ENCODE data around the gene PLAGL2. TPM values are rescaled to one million over a fixed set of nuclear protein-coding genes. Genes with fewer than 3 reads are reported as not detected.
"Not testable (repeated sequence)": the region's sequence is repeated elsewhere in the genome, so short reads cannot be mapped to it uniquely, and the experiment has no call there.

The PLAGL2 gene, protein sequence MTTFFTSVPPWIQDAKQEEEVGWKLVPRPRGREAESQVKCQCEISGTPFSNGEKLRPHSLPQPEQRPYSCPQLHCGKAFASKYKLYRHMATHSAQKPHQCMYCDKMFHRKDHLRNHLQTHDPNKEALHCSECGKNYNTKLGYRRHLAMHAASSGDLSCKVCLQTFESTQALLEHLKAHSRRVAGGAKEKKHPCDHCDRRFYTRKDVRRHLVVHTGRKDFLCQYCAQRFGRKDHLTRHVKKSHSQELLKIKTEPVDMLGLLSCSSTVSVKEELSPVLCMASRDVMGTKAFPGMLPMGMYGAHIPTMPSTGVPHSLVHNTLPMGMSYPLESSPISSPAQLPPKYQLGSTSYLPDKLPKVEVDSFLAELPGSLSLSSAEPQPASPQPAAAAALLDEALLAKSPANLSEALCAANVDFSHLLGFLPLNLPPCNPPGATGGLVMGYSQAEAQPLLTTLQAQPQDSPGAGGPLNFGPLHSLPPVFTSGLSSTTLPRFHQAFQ
- total RNA-seq (ENCODE audit: insufficient read depth, low replicate concordance) = 1.2 TPM

DNA sequence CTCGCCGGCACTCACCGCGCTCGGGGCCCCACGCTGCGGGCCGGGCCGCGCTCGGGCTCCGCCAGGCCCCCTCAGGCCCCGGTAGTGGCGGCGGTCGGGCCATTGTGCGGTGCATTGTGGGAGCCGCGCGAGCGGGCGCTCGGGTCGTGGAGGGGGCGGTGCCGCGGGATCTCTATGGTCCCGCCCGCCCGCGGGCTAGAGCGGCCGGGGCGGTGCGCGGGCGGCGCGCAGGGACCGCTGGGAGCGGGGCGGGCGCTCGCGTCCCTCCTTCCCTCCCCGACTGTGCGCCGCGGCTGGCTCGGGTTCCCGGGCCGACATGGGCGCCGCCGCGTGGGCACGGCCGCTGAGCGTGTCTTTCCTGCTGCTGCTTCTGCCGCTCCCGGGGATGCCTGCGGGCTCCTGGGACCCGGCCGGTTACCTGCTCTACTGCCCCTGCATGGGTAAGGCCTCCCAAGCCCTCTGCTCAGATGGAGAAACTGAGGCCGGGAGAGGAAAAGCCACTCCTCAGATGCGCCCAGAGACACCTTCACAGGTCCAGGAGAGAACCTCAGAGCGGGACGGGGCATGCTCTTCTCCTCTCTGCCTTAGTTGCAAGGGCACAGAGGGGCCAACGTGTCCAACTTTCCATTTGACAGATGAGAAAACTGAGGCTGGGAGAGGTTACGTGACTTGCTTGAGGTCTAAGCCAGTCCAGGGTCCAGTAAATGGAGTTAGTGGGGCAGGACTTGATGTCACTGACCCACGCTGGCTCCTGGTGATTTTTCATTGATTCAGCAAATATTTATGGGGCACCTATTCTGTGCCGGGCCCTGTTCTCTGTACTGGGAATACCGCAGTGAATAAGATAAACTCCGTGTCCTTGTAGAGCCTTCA is at the start of gene PLAGL2, which contains the start of gene POFUT1:
TSS of gene PLAGL2 (minus strand) at position 118 of the 873 bp plus-strand sequence. CDS start 5,565 bp downstream, outside the sequence.
TSS of gene POFUT1 (plus strand) at position 255 of the 873 bp plus-strand sequence. CDS start at position 317, 62 bp downstream.
- peak; percentile 91 for DNase-seq (ENCODE audit: low spot score)

DNA sequence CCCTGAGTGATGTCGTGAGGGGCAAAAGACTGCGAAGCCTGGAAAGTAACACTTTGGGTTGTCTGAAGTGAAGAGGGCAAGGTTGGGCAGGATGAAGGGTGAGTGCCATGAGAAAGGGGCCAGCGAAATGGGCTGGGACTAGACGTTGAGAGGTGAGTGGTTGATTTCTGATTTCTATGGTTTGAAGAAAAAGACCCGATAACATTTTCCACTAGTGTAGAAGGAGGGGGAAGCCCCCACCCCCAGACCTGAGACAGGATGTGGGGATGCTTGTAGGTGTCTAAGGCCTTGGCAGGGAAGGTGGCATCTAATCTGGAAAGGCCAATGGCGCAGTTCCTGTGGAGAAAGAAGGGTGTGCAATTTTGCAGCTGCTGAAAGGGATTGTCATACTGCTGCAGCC is 44.6 kb upstream of the PLAGL2 start:
- DNase-seq (ENCODE audit: low spot score) = no peak

DNA sequence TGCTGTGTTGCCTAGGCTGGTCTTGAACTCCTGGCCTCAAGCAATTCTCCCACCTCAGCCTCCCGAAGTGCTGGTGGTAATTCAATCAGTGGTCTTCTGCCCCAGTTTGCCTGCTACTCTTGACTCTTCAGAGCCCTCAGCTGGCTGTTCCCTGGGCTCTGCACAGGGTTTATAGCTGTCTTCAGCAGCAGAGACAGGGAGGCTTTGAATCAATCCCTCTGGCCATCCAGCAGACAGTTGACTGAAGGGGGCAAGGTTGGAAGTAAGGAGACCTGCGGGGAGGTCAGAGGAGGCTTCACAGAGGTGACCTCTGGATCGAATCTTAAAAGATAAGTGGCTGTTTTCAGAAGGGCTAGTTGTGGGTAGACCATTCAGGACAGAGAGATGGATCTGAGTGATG is 43.9 kb upstream of the PLAGL2 start:
- DNase-seq (ENCODE audit: low spot score) = no peak

DNA sequence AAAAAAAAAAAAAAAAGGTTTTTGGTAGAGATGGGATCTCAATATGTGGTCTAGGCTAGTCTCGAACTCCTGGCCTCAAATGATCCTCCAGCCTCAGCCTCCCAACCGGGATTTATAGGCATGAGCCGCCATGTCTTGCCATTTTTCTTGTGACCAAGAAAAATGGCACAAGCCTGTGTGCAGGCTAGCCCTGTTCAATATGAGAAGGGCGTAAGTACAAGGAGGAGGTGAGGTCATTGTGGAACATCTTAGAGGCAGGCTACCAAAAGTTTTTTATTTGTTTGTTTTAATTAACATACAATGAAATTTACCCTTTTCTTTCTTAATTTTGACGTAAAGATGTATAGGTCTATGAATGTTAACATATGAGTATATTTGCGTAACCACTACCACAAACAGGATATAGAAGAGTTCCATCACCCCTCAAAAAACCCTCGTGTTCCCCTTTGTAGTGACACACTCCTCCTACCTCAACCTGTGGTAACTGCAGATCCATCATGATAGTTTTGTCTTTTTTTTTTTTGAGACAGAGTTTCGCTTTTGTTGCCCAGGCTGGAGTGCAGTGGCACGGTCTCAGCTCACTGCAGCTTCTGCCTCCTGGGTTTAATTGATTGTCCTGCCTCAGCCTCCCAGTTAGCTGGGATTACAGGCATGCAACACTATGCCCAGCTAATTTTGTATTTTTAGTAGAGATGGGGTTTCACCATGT is 41.6 kb upstream of the PLAGL2 start:
- DNase-seq (ENCODE audit: low spot score) = no peak

DNA sequence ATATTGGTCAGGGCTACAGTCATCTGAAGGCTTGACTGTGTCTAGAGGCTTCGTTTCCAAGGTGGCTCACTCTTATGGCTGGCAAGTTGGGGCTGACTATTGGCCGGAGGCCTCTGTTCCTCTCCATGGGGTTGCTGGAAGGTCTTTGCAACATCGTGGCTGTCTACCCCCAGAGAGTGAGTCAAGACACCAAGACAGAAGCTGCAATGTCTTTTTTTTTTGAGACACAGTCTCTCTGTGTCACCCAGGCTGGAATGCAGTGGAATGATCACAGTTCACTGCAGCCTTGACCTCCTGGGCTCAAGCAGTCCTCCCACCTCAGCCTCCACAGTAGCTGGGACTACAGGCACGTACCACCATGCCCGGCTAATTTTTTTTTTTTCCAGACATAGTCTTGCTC is 40.5 kb upstream of the PLAGL2 start:
- DNase-seq (ENCODE audit: low spot score) = no peak

DNA sequence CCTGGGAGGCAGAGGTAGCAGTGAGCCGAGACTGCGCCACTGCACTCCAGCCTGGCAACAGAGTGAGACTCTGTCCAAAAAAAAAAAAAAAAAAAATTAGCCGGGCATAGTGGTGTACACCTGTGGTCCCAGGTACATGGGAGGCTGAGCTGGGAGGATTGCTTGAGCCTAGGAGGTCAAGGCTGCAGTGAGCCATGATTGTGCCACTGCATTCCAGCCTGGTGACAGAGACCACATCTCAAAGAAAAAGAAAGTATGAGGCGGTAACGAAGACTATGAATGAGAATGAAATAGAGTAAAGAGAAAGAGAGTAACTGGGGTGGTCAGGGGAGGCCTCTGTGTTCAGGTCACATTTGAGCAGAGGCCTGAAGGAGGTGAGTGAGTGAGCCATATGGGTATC is 38.7 kb upstream of the PLAGL2 start:
- not testable (repeated sequence) for DNase-seq (ENCODE audit: low spot score)

DNA sequence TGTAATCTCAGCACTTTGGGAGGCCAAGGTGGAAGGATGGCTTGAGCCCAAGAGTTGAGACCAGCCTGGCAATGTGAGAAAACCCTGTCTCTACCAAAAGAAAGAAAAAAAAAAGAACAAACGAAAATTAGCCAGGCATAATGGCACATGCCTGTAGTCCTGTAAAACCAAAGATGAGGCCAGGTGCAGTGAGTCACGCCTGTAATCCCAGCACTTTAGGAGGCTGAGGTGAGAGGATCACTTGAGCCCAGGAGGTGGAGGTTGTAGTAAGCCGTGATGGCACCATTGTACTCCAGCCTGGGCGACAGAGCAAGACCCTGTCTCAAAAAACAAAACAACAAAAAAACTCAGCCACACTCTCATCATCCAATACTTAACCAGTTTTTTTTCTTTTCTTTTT is 37.4 kb upstream of the PLAGL2 start:
- DNase-seq (ENCODE audit: low spot score) = no peak

DNA sequence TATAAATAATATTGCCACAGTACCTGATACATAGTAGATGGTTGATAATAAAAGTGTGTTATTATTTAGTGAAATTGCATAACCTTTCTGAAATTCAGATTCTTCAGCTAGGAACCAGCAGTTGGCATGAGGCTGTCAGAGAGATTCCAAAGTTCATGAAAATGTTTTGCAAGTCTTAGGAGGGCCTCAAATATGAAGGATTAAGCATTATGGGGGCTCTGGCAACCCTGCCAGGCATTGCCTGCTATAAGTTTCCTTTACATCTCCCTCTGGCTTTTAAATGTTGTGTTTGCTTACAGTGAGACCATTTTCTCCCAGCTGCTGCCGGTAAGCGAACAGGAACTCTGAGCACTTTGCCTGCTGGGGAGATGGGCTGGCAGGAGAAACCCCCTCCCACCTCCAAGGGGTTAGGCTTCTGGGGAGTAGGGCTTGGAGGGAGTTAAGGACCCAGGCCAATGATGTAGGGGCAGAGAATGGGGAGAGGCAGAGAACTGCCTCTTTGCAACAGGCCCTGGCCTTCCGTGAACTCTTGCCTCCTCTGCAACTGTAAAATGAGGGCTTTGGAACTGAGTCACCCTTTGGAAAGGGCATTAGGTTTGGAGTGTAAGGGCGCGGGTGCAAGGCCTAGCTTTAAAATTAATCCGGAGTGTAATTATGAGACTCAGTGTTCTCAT is 36.7 kb upstream of the PLAGL2 start:
- no peak for DNase-seq (ENCODE audit: low spot score)

DNA sequence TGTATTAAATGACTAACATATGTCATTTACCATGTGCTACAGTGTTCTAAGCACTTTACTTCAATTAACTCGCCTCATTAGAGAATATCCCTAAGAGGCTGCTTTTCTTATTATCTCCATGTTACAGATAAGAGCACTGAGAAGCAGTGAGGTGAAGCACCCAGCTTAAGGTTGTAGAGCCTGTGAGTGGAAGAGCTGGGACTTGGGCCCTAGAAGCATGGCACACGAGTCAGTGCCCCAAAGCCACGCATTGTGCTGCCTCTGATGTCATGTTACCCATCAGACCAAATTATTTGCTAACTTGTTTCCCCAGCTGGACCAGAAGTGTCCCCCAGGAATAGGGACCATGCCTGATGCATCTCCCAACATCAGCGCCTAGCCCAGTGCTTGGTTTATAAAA is 34.3 kb upstream of the PLAGL2 start:
- DNase-seq (ENCODE audit: low spot score) = no peak

DNA sequence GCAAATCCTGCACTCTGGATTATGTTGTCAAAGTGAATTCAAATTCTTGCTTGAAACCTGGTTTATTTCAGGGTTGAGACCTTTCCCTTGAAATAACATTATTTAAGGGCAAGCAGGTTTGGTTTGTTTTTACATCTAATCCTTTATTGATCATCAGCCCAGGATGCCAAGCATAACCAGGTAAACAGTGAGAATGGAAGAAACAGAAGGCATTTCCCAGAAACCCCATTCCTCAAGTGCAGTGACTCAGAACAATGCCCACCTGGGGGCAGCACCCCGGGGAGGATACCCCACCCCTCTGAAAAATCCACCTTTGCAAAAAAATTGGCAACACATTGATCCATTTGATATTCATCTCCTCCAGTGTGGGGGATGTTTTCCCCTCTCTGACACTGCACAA is 32.7 kb upstream of the PLAGL2 start:
- no peak for DNase-seq (ENCODE audit: low spot score)

DNA sequence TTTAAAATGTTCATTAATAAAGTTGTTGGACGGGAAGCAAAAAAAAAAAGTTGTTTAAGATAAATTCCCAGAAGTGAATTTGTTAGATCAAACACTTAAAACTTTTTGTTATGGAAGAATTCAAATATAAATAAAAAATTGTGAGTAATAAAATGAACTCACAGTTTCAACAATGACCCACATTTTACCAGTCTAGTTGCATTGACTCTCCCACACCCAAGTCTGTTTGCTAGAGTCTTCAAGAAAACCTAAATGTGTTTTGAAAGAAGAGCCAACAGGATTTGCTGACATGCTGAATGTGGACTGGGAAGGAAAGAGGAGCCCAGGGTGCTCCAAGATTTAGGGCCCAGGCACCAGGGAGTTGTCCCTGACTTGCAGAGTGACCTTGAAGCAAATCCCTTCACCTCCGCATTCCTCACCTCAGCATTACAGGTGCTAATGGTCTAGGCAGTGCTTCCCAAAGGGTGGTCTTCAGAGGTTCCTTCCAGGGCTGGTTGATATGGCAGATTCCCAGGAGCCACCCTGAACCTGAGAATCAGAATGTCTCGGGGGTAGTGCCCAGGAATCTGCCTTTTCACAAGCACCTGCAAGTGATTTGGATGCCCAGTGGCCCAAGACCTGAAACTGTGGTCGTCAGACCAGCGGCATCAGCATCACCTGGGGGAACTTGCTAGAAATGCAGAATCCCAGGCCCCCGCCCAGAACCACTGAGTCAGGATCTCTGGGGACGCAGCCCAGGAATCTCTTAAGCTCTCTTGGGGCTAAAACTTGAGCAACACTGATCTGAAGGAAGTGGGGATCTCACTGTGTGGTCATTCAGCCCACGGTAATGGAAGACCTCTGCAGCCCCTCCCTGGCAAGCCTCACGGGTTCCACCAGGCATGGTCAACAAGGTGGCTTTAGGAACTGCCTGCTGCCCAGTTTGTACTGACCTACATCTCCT is 31.2 kb upstream of the PLAGL2 start:
- DNase-seq (ENCODE audit: low spot score) = no peak

DNA sequence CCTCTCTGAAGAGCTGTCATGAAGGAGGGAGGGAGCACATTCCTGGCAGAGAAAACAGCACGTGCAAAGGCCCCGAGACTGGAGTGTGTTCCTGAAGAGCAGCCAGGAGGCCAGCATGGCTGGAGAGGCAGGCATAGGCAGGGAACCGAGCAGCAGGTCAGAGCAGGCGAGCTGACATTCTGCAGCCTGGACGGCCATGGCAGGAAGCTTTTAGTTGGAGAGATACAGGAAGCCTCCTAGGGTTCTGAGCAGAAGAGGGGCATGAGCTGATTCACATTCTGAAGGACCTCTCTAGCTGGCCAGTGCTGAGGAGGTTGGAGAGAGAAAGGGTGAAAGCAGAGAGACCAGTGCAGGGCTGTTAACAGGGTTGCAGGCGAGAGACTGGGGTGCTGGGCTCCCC is 29.9 kb upstream of the PLAGL2 start:
- DNase-seq (ENCODE audit: low spot score) = no peak

DNA sequence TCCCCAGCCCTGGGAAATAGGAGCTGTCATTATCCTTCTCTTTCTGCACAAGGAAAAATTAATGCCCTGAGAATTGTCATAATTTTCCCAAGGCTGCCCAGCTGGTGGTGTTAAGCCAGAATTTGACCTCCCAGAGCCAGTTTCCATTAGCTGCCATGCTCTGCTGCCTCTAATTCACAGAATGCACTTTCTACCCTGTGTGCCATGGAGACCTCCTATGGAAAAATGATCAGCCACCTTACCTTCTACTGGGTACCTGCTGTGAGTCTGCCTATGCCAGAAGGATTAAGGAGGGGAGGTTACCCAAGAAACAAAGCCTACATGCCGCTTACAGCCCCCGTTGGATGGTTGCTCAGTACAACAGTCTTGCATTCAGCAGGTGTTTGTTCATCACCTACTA is 29.3 kb upstream of the PLAGL2 start:
- DNase-seq (ENCODE audit: low spot score) = no peak

DNA sequence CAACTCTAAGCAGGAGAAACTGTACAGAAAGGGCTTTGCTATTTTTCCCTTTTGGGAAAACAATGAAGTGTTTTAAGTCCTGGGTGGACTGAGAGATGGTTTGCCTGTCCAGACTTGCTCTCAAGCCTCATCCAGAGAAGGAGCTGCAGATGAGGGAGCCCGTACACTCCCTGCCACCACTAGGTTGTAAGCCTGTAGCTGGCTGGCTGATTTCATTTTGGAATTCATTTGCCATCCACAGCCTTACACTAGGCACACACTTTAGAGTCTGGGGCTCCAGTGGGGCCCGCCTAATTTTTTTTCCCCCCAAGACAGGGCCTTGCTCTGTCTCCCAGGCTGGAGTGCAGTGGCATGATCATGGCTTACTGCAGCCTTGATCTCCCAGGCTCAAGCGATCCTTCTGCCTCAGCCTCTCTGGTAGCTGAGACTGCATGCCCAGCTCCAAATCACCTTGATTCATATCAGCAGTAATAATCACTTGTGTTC is 28.5 kb upstream of the PLAGL2 start:
- no peak for DNase-seq (ENCODE audit: low spot score)

DNA sequence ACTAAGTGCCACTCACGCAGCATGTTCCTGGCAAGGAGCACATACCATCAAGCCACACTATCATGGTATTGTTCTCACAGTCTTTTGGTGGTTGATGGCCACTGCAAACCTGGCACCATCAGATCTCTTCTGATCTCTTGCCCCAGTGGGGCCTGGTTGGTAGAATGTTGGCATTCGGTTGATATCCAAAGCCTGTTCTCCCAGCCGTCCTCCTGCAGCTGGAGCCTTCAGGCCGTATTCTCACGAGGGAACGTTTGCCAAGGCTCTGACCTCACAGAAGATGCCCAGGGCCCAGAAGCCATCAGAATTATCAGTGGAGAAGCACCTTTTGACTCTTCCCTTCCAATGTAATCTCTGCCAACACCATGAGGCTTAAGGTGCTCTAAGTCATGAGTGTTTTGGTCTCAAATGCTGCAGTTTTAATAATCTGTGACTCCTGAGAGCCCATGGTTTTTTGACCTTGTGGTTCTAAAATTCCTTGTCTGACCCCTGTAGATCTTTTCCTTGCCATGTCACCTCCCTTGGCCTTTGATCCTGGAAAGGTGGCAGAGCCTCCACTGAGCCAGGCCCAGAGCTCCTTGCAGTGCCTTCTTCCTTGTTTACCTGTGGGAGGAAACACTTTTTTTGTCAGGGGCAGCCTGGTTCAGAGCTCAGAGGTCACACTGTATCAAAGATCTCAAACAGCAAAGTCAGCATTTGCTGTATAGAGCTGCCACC is 27.9 kb upstream of the PLAGL2 start:
- DNase-seq (ENCODE audit: low spot score) = no peak

DNA sequence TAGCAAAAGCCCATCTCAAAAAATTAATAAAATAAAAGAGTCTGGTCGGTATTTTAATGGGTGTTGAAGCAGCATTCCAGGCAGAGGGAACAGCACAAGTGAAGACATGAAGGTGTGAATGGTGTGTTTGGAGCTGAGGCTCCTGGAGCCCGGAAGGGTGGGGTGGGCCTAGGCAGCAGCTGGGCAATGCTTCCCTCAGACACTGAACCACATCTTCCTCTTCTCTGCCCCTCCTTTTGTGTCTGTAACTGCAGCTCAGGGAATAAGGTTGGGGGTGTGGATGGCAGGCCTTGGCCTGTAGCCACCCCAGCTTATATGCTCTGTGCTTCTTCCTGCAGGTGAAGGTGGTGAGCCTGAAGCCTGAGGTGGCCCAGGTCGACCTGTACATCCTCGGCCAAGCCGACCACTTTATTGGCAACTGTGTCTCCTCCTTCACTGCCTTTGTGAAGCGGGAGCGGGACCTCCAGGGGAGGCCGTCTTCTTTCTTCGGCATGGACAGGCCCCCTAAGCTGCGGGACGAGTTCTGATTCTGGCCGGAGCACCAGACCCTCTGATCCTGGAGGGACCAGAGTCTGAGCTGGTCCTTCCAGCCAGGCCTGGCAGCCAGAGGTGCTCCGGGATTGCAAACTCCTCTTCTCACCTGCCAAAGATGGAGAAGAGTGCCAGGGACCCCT is 26.7 kb upstream of the PLAGL2 start:
- no peak for DNase-seq (ENCODE audit: low spot score)

DNA sequence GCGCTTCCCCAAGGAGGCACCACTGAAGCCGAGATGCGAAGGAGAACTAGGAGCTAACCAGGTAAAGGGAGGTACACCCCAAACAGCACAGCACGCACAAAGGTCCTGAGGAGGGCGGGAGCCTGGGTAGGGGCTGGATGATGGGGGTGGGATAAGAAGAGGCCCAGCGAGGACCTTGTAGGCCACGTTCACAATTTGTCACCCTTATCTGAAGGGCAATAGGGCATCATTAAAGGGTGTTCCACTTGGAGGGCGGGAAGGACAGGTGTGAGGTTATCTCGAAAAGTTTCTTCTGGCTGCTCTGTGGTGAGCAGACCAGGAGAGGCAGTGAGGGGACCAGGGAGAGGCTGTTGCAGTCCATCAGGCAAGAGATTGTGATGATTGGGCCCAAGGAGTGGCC is 25.7 kb upstream of the PLAGL2 start:
- no peak for DNase-seq (ENCODE audit: low spot score)

DNA sequence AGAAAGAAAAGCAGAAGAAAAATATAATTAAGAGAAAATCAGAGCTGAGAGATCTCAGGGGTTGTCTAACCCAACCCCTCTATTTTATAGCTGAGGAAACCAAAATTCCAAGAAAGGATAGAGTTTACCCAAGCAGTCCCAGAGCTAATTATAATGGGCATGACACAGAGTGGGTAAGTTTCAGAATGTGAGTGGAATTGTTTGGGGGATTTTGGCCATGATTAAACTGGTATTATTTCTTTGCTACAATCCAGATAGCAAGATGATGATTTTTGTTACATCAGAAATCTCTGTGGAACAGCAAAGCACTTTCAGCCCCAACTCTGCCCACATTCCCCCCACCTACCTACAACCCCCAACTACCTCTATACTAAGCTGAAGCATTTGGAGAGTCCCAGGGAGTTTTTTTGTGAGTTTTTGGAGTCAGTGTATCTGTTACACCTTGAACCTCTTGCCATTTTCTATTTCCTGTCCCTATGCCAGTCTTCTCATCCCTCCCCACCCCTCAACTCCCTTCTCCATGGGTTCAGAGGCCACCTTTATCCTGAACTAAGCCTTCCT is 24.9 kb upstream of the PLAGL2 start:
- no peak for DNase-seq (ENCODE audit: low spot score)

Data from umbilical cord (tissue), 2 donors.